Measurements from ENCODE around the gene HABP4. TPM values are rescaled to one million over a fixed set of nuclear protein-coding genes. Genes with fewer than 3 reads are reported as not detected.

The HABP4 gene
- total RNA-seq, 1 donor from 2014 or later: 17.2 TPM

GRCh38 chr9:96478829-96479371 lies 28.9 kb downstream of the HABP4 start:
- Histone ChIP-seq H3K9me3 (no peaks in the 10 kb centered on the region), H3K27me3 (no peaks in the 10 kb centered on the region), H3K27ac (no peak overlapping the region), H3K4me1 (no peaks in the 10 kb centered on the region), H3K36me3 (peaks cover 0 to 6% of the 10 kb centered on the region in 2 donors), H3K4me3 (no peak overlapping the region)
- DNase-seq (ENCODE audit: extremely low spot score in 2 of 2): no peak
- TF ChIP-seq CTCF (IDR thresholded peaks at IDR 0.05): no peak
- intact Hi-C loops (cut with DNase I): no loop called here

GRCh38 chr9:96480736-96481135 lies 30.8 kb downstream of the HABP4 start:
- TF ChIP-seq CTCF (IDR thresholded peaks at IDR 0.05): no peak
- TF ChIP-seq POLR2A (IDR thresholded peaks at IDR 0.05): no peak
- no peak for TF ChIP-seq POLR2AphosphoS5 (IDR thresholded peaks at IDR 0.05; ENCODE audit: insufficient read depth in 1 of 2, low read depth in 1 of 2)
- Histone ChIP-seq H3K4me1 (peaks cover 5% of the 10 kb centered on the region), H3K27ac (no peak overlapping the region), H3K9me3 (no peaks in the 10 kb centered on the region), H3K36me3 (peaks cover 0 to 6% of the 10 kb centered on the region in 2 donors), H3K27me3 (no peaks in the 10 kb centered on the region), H3K4me3 (no peak overlapping the region)
- no peak for DNase-seq (ENCODE audit: extremely low spot score in 2 of 2)
- intact Hi-C loops (cut with DNase I): no loop called here

GRCh38 chr9:96482476-96482875 lies 32.5 kb downstream of the HABP4 start:
- H3K36me3 ChIP-seq: peaks cover 0 to 6% of the 10 kb centered on the region in 2 donors
- intact Hi-C loops (cut with DNase I): no loop called here
- no peaks in the 10 kb centered on the region for H3K27me3 ChIP-seq
- no peaks in the 10 kb centered on the region for H3K9me3 ChIP-seq
- no peak for DNase-seq (ENCODE audit: extremely low spot score in 2 of 2)
- no peak for TF ChIP-seq CTCF (IDR thresholded peaks at IDR 0.05)
- no peak for TF ChIP-seq POLR2AphosphoS5 (IDR thresholded peaks at IDR 0.05; ENCODE audit: insufficient read depth in 1 of 2, low read depth in 1 of 2)
- TF ChIP-seq POLR2A (IDR thresholded peaks at IDR 0.05): no peak
- H3K27ac ChIP-seq: no peak overlapping the region
- H3K4me1 ChIP-seq: peaks cover 20% of the 10 kb centered on the region
- no peak overlapping the region for H3K4me3 ChIP-seq

GRCh38 chr9:96483197-96483596 lies 33.2 kb downstream of the HABP4 start:
- Histone ChIP-seq H3K27me3 (no peaks in the 10 kb centered on the region), H3K36me3 (peaks cover 0 to 10% of the 10 kb centered on the region in 2 donors), H3K9me3 (no peaks in the 10 kb centered on the region), H3K4me3 (no peak overlapping the region), H3K27ac (no peak overlapping the region), H3K4me1 (peaks cover 26% of the 10 kb centered on the region)
- intact Hi-C loops (cut with DNase I): no loop called here
- DNase-seq (ENCODE audit: extremely low spot score in 2 of 2): no peak
- TF ChIP-seq POLR2A (IDR thresholded peaks at IDR 0.05): no peak
- TF ChIP-seq CTCF (IDR thresholded peaks at IDR 0.05): no peak
- no peak for TF ChIP-seq POLR2AphosphoS5 (IDR thresholded peaks at IDR 0.05; ENCODE audit: insufficient read depth in 1 of 2, low read depth in 1 of 2)

- Histone ChIP-seq H3K27ac (no peak overlapping the region), H3K36me3 (peaks cover 0 to 17% of the 10 kb centered on the region in 2 donors), H3K4me1 (peaks cover 27% of the 10 kb centered on the region), H3K27me3 (no peaks in the 10 kb centered on the region), H3K4me3 (no peak overlapping the region), H3K9me3 (no peaks in the 10 kb centered on the region)
- intact Hi-C loops (cut with DNase I): no loop called here
- TF ChIP-seq CTCF (IDR thresholded peaks at IDR 0.05) (no peak), POLR2AphosphoS5 (IDR thresholded peaks at IDR 0.05; ENCODE audit: insufficient read depth in 1 of 2, low read depth in 1 of 2) (no peak), POLR2A (IDR thresholded peaks at IDR 0.05) (no peak)
- DNase-seq (ENCODE audit: extremely low spot score in 2 of 2): no peak
These were observed 33.9 kb downstream of the HABP4 start for GRCh38 chr9:96483733-96484390.
